GM21619 (cell line): ENCODE results near the gene ANTXR1.

Experiments
- ATAC-seq: cut with Tn5 transposase; IDR thresholded peaks from one replicate; pipeline ENCODE4 v1.9.1; 2021; ENCODE audit not compliant: unreplicated experiment

The ANTXR1 gene

GRCh38 chr2:69013142-69013839, at the start of gene ANTXR1:
ANTXR1 (plus strand) TSS chr2:69013179; CDS start chr2:69013500, 321 bp downstream.
- no peak for ATAC-seq

- ATAC-seq: no peak
These were observed 48.7 kb upstream of the ANTXR1 start for GRCh38 chr2:68964282-68964681.

GRCh38 chr2:68968221-68968620, 44.8 kb upstream of the ANTXR1 start:
- ATAC-seq: no peak

GRCh38 chr2:68969736-68970490, 43.1 kb upstream of the ANTXR1 start:
- no peak for ATAC-seq

- ATAC-seq: no peak
These were observed 42.3 kb upstream of the ANTXR1 start for GRCh38 chr2:68970566-68971265.

GRCh38 chr2:68971591-68972231, 41.3 kb upstream of the ANTXR1 start:
- no peak for ATAC-seq

- ATAC-seq: no peak
These were observed 38.7 kb upstream of the ANTXR1 start, which contains the start of gene GKN1 for GRCh38 chr2:68974251-68974650. GKN1 (plus strand) TSS chr2:68974636; CDS start chr2:68974678, 42 bp downstream.

GRCh38 chr2:68974946-68975665, 37.9 kb upstream of the ANTXR1 start:
- ATAC-seq: no peak

- no peak for ATAC-seq
These were observed 37.1 kb upstream of the ANTXR1 start for GRCh38 chr2:68975844-68976243.

- ATAC-seq: no peak
These were observed 35.5 kb upstream of the ANTXR1 start for GRCh38 chr2:68977453-68977852.

GRCh38 chr2:68978098-68978497, 34.9 kb upstream of the ANTXR1 start:
- ATAC-seq: no peak

- ATAC-seq: no peak
These were observed 32.0 kb upstream of the ANTXR1 start for GRCh38 chr2:68980956-68981355.

- ATAC-seq: no peak
These were observed 25.9 kb upstream of the ANTXR1 start for GRCh38 chr2:68987021-68987503.

- no peak for ATAC-seq
These were observed 23.9 kb upstream of the ANTXR1 start for GRCh38 chr2:68989035-68989434.

GRCh38 chr2:68992341-68992740, 20.6 kb upstream of the ANTXR1 start:
- ATAC-seq: no peak

GRCh38 chr2:68992933-68993332, 20.0 kb upstream of the ANTXR1 start:
- ATAC-seq: no peak

- no peak for ATAC-seq
These were observed 19.3 kb upstream of the ANTXR1 start for GRCh38 chr2:68993660-68994059.

- ATAC-seq: no peak
These were observed 18.1 kb upstream of the ANTXR1 start for GRCh38 chr2:68994864-68995263.

- no peak for ATAC-seq
These were observed 17.1 kb upstream of the ANTXR1 start for GRCh38 chr2:68995916-68996315.

GRCh38 chr2:68997401-68997800, 15.6 kb upstream of the ANTXR1 start:
- ATAC-seq: no peak
